T-helper 1 cell treated with Interleukin-12 subunit alpha and Interleukin-12 subunit beta and Interleukin-4 antibody, amounts not matched to agents 30 μg/mL and 1 μg/mL, for 36 hours (primary cell): Measurements from ENCODE around the gene SSBP3.
A peak's percentile ranks its signal among the peaks of the same experiment; 100 is the strongest.
"Not testable (repeated sequence)": the region's sequence is repeated elsewhere in the genome, so short reads cannot be mapped to it uniquely, and the experiment has no call there.

Source experiments
- H3K27ac Mint-ChIP-seq: one replicate; pipeline ENCODE4 v1.8.0; 2021; ENCODE audit warnings: mild to moderate bottlenecking, mixed read lengths
- H3K27me3 Mint-ChIP-seq: one replicate; pipeline ENCODE4 v1.8.0; 2021; ENCODE audit warnings: low read depth, mixed read lengths
- H3K36me3 Mint-ChIP-seq: one replicate; pipeline ENCODE4 v1.8.0; 2021; ENCODE audit warnings: low read depth, mixed read lengths
- H3K4me1 Mint-ChIP-seq: one replicate; pipeline ENCODE4 v1.8.0; 2021; ENCODE audit warnings: low read depth, mixed read lengths
- H3K4me3 Mint-ChIP-seq: one replicate; pipeline ENCODE4 v1.8.0; 2021; ENCODE audit warnings: mild to moderate bottlenecking, moderate library complexity, mixed read lengths
- H3K9me3 Mint-ChIP-seq: one replicate; pipeline ENCODE4 v1.8.0; 2021; ENCODE audit warnings: mixed read lengths

Gene SSBP3

DNA sequence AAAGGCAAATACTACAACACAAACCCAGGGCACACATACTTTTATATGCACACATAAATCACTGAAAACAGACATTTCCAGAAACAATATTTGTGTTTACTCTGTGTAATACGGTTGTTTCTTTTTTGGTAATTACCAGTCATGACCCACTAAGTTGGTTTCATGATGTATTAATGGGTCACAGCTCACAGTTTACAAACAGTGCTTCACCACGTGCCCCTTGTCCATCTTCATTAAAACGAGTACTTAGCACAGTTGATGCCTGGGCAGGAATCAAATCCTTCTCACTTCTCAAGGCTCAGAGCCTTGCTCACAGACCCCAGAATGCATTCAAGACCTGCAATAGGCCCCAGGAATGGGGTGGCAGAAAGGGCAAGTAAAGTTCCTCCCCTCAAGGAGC lies 13.8 kb downstream of the SSBP3 start:
- Mint-ChIP-seq H3K27me3 (no peaks in the 10 kb centered on the region), H3K27ac (no peak overlapping the region), H3K9me3 (no peaks in the 10 kb centered on the region), H3K4me3 (no peak overlapping the region), H3K4me1 (peaks cover 21% of the 10 kb centered on the region), H3K36me3 (peaks cover 44% of the 10 kb centered on the region)

DNA sequence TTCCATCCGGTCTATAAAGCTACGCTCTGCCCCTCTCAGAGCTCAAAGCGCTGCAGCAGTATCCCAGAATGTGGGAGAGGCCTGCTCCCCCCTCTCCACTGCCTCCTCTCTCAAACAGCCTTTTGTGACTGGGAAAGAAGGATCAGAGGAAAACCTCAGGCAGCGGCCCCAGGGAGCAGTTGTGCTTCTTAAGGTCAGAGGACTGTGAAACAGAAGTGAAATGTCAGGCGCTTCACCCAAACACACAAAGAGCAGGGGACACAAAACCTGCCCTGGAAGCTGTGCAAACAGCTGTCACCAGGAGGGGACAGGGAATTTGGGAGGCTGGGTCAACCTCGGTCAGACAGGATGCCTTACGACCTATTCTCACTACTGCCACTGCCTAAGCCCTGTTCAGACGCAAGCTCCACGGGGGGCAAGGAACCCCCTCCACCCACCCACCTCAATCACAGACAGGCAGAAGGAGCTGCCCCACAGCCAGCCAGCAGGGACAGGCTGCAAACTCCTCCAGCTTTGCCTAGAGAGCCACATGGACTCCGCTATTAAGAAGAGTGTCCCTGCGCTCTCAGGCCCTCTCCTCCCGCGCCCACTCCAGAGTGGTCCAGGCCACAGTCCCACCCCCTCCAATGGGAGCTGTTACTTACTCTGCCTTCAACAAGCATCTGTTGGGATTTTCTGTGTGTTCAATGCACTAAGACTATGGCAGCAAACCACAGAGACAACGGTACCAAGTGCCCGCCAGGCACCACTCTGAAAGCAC lies 14.6 kb downstream of the SSBP3 start:
- Mint-ChIP-seq H3K27me3 (no peaks in the 10 kb centered on the region), H3K4me3 (no peak overlapping the region), H3K9me3 (no peaks in the 10 kb centered on the region), H3K36me3 (peaks cover 47% of the 10 kb centered on the region), H3K27ac (no peak overlapping the region), H3K4me1 (peaks cover 26% of the 10 kb centered on the region)

DNA sequence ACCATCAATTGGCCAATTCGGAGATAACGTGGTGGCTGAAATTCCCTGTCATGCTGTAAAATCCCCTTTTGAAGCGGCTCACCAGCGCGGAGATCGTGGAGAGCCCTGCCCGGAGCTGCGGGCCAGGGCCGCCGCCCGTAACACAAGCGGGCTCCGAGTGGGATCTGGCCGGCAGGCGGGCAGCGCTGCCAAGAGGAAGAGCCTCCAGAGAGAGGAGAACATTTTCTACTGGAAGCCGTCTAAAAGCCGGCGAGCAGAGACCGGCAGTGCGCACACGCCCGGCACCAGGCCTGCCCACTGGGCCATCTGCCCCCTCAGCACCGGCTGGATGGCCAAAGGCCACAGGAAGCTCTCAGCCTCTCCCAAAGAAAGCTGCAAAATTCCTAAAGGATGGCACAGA lies 15.5 kb downstream of the SSBP3 start:
- Mint-ChIP-seq H3K36me3 (peaks cover 42% of the 10 kb centered on the region), H3K9me3 (no peaks in the 10 kb centered on the region), H3K4me1 (peaks cover 23% of the 10 kb centered on the region), H3K4me3 (no peak overlapping the region), H3K27me3 (no peaks in the 10 kb centered on the region), H3K27ac (no peak overlapping the region)

DNA sequence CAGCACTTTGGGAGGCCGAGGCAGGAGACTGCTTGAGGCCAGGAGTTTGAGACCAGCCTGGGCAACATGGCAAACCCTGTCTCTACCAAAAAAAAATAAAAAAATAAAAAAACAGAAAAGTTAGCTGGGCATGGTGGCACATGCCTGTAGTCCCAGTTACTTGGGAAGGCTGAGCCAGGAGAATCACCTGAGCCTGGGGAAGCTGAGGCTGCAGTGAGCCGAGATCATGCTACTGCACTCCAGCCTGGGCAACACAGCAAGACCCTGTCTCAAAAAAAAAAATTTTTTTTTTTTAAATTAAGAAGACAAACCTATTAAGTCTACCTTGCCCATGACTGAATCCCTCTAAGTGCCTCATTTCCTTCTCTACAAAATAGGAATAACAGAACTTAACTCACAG lies 16.6 kb downstream of the SSBP3 start:
- not testable (repeated sequence) for H3K4me3 Mint-ChIP-seq, H3K27me3 Mint-ChIP-seq, H3K27ac Mint-ChIP-seq, H3K9me3 Mint-ChIP-seq
- Mint-ChIP-seq H3K36me3 (peaks cover 44% of the 10 kb centered on the region), H3K4me1 (peaks cover 28% of the 10 kb centered on the region)

DNA sequence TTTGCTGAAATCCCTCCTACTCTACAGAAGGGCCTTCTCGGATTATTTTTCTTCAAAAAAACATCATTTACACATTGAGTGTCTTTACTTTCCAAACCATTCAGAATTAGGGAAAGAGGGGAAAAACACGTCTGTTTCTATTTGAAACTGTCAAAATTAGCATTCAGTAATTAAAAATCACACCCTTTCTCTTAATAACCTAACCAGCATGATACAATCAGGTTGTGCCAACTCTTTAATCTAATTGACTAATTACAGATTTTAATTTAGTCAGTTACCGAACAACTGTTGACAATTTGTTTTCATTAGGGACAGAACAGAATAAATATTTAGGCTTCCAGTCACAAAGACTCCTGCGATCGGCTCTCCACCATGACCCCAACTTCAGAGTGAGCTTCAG lies 18.8 kb downstream of the SSBP3 start:
- Mint-ChIP-seq H3K27ac (peak overlapping the region; percentile 28), H3K4me3 (no peak overlapping the region), H3K9me3 (no peaks in the 10 kb centered on the region), H3K4me1 (peaks cover 32% of the 10 kb centered on the region), H3K27me3 (no peaks in the 10 kb centered on the region), H3K36me3 (peaks cover 39% of the 10 kb centered on the region)

DNA sequence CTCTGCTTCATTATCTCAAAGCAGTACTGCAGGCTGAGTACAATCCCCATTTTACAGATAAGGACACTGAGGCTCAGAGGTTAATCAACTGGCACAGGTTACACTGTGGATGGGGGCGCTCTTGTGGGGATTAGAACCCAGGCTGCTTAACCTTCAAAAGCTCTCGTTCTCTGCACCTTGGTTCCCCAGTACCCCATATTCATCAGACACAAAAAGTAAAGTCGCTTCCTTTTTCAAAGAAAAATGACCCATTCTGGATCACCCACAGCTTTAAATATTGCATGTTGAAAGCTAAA lies 20.5 kb downstream of the SSBP3 start:
- no peak overlapping the region for H3K4me3 Mint-ChIP-seq
- peaks cover 35% of the 10 kb centered on the region for H3K4me1 Mint-ChIP-seq
- H3K9me3 Mint-ChIP-seq = no peaks in the 10 kb centered on the region
- no peak overlapping the region for H3K27ac Mint-ChIP-seq
- H3K36me3 Mint-ChIP-seq = peaks cover 35% of the 10 kb centered on the region
- H3K27me3 Mint-ChIP-seq = no peaks in the 10 kb centered on the region

DNA sequence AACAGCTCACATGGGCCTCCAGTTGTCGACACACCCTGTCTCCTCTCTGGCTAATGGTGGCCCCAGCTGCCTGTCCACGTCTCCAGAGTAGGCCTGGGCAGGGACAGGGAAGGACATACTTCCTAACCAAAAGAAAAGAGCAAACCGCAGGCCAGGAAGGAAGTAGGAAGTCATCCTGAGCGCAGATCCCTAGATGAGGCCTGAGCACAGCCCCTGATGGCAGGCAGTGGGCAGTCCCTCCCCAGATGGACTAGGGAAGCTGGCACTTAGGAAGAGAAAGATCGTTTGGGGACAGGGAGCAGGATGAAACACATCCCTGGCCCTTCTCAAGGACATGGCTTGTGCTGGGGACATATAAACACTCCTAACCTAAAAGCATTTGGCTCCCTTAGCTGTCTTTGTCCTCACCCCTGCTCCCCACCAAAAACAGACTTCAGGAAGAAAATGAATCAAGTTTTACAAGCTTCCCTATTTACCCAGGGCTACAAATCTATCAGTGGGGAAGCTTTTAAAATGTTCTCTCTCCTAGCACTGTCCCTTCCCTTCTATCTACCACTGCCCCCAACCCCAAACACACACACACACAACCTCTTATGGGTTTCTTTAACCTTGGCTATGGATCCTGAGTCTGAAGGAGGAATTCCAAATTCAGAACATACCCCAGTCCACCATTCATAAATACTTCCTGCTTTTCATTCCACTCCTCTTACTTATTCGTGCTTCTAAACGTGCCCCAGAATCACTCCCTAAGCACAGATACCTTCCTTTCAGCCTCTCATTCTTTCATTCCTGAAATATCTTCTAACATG lies 21.1 kb downstream of the SSBP3 start:
- H3K4me3 Mint-ChIP-seq = no peak overlapping the region
- H3K9me3 Mint-ChIP-seq = no peaks in the 10 kb centered on the region
- peaks cover 32% of the 10 kb centered on the region for H3K36me3 Mint-ChIP-seq
- no peaks in the 10 kb centered on the region for H3K27me3 Mint-ChIP-seq
- peak overlapping the region; percentile 73 for H3K27ac Mint-ChIP-seq
- H3K4me1 Mint-ChIP-seq = peaks cover 33% of the 10 kb centered on the region

DNA sequence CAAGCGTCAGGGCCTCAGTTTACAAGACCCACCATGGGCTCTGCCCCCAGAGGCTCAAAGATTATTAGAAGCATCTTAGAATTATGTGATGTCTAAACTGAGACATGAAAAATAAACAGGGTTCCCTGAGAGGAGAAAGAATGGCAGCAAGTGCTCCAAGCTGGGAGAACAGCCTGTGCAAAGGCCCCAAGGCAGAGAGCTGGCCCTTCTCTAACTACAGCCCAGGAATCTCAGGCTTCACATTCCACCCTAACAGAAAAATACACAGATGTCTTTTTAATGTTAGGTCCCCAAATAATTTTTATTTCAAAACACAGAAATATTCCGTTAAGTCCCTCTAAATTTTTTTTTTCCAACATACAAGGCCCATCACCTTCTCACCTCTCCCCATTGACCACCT lies 21.7 kb downstream of the SSBP3 start:
- Mint-ChIP-seq H3K36me3 (peaks cover 30% of the 10 kb centered on the region), H3K4me1 (peaks cover 35% of the 10 kb centered on the region), H3K27ac (peak overlapping the region; percentile 73), H3K9me3 (no peaks in the 10 kb centered on the region), H3K4me3 (no peak overlapping the region), H3K27me3 (no peaks in the 10 kb centered on the region)

DNA sequence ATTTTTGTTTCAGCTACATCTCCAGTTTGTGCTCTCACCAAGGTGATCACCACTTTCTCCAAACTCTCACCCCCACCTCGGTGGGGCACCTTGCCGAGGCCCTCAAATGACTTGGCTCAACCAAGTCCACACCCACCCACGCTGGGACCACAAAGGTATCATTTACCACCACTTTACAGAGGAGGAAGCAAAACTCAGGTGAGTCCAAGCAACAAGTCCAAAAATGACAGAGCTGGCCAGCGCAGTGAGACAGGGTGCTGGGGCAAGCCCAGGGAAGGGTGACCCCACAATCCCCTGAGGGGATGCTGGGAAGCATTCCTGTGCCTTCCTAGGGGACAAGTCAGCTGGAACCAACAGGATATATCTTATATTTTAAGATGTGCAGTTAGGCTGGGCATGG lies 24.7 kb downstream of the SSBP3 start:
- Mint-ChIP-seq H3K4me3 (no peak overlapping the region), H3K9me3 (no peaks in the 10 kb centered on the region), H3K27me3 (no peaks in the 10 kb centered on the region), H3K27ac (no peak overlapping the region), H3K36me3 (peaks cover 19% of the 10 kb centered on the region), H3K4me1 (peaks cover 44% of the 10 kb centered on the region)

DNA sequence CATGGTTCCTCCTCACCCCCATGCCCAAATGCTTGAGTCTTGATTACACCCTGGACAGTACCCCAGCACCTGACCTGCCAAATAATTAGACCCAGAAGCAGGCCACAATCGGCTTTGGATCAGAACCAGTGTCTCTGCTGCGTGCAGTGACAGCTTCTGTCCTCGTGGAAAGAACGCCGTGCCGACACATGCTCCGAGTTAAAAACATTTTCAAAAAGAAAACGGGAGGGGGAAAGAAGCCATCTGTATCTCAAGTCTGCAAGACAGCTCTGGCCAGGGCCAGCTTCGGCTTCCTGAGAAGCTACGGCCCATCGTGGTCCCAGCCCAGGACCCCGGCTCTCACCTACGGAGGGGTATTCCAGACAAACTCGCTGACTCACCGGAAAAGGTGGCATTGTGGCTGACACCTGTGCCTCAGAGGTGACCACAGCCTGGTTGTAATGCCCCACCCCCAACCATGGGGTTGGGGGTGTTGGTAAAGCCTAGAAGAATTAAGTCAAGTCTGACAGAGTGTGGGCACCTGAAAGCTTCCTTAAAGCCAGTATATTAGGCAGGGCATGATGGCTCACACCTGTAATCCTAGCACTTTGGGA lies 25.8 kb downstream of the SSBP3 start:
- Mint-ChIP-seq H3K9me3 (no peaks in the 10 kb centered on the region), H3K4me3 (no peak overlapping the region), H3K27me3 (no peaks in the 10 kb centered on the region), H3K4me1 (peaks cover 48% of the 10 kb centered on the region), H3K27ac (no peak overlapping the region), H3K36me3 (peaks cover 22% of the 10 kb centered on the region)

DNA sequence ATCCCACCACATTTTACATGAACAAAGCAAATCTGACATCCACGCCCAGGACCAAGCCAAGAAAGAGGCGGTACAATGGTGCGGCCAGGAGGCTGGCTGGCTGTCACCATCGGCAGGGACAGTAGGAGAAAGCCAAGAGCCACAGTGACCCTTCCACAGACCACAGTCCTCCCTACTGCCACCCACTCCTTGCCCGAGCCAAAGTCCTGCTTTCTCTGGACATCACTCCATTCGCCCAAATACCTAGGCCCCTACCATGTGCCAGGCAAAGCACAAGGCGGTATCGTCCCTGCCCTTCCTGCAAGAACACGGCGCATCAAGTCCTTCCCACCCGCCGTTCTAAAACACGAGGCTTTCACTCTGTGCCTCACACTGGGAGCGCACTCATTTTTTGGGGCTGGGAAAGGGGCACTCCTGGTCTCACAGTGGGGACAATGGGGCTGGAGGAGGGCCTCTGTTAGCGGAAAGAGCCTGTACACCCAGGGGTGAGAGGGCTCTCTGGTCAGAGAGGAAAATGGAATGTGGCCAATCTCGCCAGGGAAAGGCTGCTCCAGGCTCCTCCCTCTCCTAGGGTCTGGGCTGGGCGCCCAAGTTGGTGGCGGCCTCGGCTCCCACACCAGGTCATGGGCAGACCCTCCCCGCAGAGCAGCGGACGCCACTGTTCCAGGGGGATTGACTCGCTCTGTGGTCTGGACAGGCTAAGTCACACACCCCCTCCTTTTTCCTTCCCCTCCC lies 26.5 kb downstream of the SSBP3 start:
- no peak overlapping the region for H3K4me3 Mint-ChIP-seq
- H3K9me3 Mint-ChIP-seq = no peaks in the 10 kb centered on the region
- H3K4me1 Mint-ChIP-seq = peaks cover 44% of the 10 kb centered on the region
- no peak overlapping the region for H3K27ac Mint-ChIP-seq
- no peaks in the 10 kb centered on the region for H3K27me3 Mint-ChIP-seq
- peaks cover 21% of the 10 kb centered on the region for H3K36me3 Mint-ChIP-seq

DNA sequence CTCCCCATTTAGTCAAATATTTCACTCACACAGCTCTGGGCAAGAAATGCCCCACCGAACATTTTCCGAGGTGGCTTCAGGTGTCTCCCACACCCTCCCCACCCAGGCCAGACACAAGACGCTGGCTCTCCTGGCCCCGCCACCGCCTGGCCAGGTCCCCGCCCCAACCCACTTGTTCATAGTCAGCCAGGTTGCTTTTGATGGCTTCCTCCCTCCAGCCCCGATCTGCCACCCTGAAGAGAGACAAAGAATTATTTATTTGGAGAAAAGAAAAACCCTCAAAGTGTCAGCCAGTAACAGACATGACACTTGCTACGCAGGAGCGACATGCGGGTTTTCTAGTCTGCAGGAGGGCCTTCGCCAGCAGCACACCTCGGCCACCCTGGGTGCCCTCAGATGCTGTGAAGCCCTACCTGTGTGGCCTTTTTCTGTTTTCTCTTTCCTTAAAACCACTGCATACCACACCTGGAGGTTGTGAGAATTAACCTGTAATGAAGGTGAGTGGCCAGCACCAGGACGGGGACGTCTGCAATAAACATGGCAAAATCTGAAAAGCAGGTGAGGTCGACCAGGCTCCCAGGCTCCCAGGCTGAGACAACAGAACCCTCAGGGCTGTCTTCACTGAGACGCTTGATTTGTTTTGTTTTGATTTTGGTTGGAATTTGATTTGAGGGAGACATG lies 27.2 kb downstream of the SSBP3 start:
- Mint-ChIP-seq H3K27me3 (no peaks in the 10 kb centered on the region), H3K4me1 (peaks cover 47% of the 10 kb centered on the region), H3K27ac (peak overlapping the region; percentile 41), H3K36me3 (peaks cover 19% of the 10 kb centered on the region), H3K4me3 (no peak overlapping the region), H3K9me3 (no peaks in the 10 kb centered on the region)

DNA sequence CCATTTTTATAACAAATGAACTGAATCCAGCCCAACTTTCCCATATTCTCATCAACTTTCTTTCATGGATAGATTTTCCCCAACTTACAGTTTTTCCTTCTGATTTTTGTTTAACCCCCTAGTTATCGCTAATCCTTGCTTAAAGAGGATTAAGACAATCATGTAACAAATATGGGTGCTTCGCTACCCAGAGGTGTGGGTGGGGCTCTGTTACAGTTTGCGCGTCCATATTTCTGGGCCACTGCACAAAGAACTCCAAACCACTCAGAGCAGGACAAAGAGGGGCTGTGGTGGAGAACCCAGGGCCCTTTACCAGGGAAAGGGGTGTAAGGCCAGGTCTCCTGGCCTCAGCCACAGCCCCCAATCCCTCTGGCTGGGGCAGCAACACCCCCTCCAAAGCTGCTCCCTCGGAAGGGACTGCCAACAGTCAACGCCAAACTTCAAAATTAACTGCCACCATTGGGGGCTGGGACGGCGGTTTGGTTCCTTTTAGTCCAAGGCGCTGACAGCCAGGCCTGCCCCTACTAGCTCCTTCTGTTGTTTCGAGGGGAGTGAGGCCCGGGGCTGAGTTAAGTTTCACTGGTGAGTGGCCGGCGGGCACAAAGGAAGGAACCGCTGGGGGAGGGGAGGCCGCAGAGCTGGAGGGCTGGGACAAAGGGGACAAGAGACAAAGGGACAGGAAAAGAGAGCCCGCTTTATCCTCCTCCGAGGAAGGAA lies 27.9 kb downstream of the SSBP3 start:
- H3K27me3 Mint-ChIP-seq = no peaks in the 10 kb centered on the region
- H3K4me3 Mint-ChIP-seq = no peak overlapping the region
- H3K4me1 Mint-ChIP-seq = peaks cover 48% of the 10 kb centered on the region
- no peak overlapping the region for H3K27ac Mint-ChIP-seq
- H3K36me3 Mint-ChIP-seq = peaks cover 19% of the 10 kb centered on the region
- H3K9me3 Mint-ChIP-seq = no peaks in the 10 kb centered on the region
